Measurements from ENCODE around the gene NR2E1.

The NR2E1 gene

DNA sequence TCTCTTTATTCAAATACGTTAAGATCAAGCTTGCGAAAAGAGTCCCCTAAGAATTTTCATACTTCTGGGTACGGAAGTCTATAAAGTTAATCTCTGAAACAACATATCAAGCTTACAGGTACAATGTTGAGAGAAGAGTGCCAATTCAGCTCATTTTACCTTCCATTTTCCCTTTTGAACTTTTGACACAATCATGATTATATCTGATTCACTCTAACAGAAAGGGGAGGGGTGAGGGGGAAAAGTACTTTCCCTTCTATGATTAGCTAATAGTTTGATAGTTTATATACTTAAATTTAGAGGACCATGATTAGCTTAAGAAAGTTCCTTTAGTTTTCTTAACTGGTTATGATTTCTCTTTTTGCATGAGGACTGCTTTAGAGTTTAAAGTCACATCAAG, 61.5 kb downstream of the NR2E1 start:
- Histone ChIP-seq H3K9ac (ENCODE audit: low read length) (no peak overlapping the region), H3K4me1 (ENCODE audit: insufficient read depth, low read length, severe bottlenecking) (no peaks in the 10 kb centered on the region), H3K79me2 (ENCODE audit: insufficient read depth, low read length) (peaks cover 38% of the 10 kb centered on the region), H3K36me3 (ENCODE audit: insufficient read depth, low read length) (peaks cover 23% of the 10 kb centered on the region), H3K9me3 (ENCODE audit: low read length) (no peaks in the 10 kb centered on the region), H3K27ac (ENCODE audit: low read depth, low read length, poor library complexity, severe bottlenecking) (no peak overlapping the region), H3F3A (ENCODE audit: insufficient read depth, low read length) (no peaks in the 10 kb centered on the region), H2AFZ (ENCODE audit: low read length) (no peak overlapping the region), H3K27me3 (ENCODE audit: insufficient read depth, low read length) (no peaks in the 10 kb centered on the region), H3K4me2 (ENCODE audit: low read length) (no peak overlapping the region), H4K20me1 (ENCODE audit: insufficient read depth, low read length) (no peaks in the 10 kb centered on the region), H3K4me3 (ENCODE audit: low read depth, low read length, poor library complexity, severe bottlenecking) (no peak overlapping the region), H3K9me2 (ENCODE audit: low read depth, low read length) (no peaks in the 10 kb centered on the region)
- TF ChIP-seq EZH2 (IDR thresholded peaks at IDR 0.05; ENCODE audit: borderline replicate concordance, low read length) (no peak), CTCF (IDR thresholded peaks at IDR 0.05; ENCODE audit: low read length) (no peak)

DNA sequence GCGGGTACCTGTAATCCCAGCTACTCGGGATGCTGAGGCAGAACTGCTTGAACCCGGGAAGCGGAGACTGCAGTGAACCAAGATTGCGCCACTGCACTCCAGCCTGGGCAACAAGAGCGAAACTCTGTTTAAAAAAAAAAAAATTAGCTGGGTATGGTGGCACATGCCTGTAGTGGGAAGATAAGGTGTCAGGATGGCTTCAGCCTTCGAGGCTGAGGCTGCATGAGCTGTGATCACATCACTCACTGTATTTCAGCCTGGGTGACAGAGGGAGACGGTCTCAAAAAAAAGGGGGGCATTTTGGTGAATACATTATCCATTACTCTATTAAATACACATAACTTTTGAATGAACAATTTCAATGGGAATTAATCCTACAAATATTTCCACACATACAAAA, 62.6 kb downstream of the NR2E1 start:
- Histone ChIP-seq H4K20me1 (ENCODE audit: insufficient read depth, low read length) (no peaks in the 10 kb centered on the region), H3F3A (ENCODE audit: insufficient read depth, low read length) (no peaks in the 10 kb centered on the region), H3K36me3 (ENCODE audit: insufficient read depth, low read length) (peaks cover 15% of the 10 kb centered on the region), H3K9me3 (ENCODE audit: low read length) (no peaks in the 10 kb centered on the region), H3K4me2 (ENCODE audit: low read length) (no peak overlapping the region), H3K4me1 (ENCODE audit: insufficient read depth, low read length, severe bottlenecking) (no peaks in the 10 kb centered on the region), H3K79me2 (ENCODE audit: insufficient read depth, low read length) (peaks cover 40% of the 10 kb centered on the region), H3K9me2 (ENCODE audit: low read depth, low read length) (no peaks in the 10 kb centered on the region), H3K9ac (ENCODE audit: low read length) (no peak overlapping the region), H2AFZ (ENCODE audit: low read length) (no peak overlapping the region), H3K27me3 (ENCODE audit: insufficient read depth, low read length) (no peaks in the 10 kb centered on the region), H3K4me3 (ENCODE audit: low read depth, low read length, poor library complexity, severe bottlenecking) (no peak overlapping the region), H3K27ac (ENCODE audit: low read depth, low read length, poor library complexity, severe bottlenecking) (no peak overlapping the region)
- no peak for TF ChIP-seq EZH2 (IDR thresholded peaks at IDR 0.05; ENCODE audit: borderline replicate concordance, low read length)
- TF ChIP-seq CTCF (IDR thresholded peaks at IDR 0.05; ENCODE audit: low read length): no peak

- peaks cover 29% of the 10 kb centered on the region for H3K79me2 ChIP-seq (ENCODE audit: insufficient read depth, low read length)
- no peak overlapping the region for H2AFZ ChIP-seq (ENCODE audit: low read length)
Observed at GRCh38 chr6:108235127-108235526, 69.3 kb downstream of the NR2E1 start.

More at GRCh38 chr6:108235127-108235526, 69.3 kb downstream of the NR2E1 start:
- Histone ChIP-seq H3K9ac (ENCODE audit: low read length) (no peak overlapping the region), H3K4me2 (ENCODE audit: low read length) (no peak overlapping the region), H3K36me3 (ENCODE audit: insufficient read depth, low read length) (peaks cover 30% of the 10 kb centered on the region), H3K4me3 (ENCODE audit: low read depth, low read length, poor library complexity, severe bottlenecking) (no peak overlapping the region), H3K4me1 (ENCODE audit: insufficient read depth, low read length, severe bottlenecking) (no peaks in the 10 kb centered on the region), H3K9me2 (ENCODE audit: low read depth, low read length) (no peaks in the 10 kb centered on the region), H3K27me3 (ENCODE audit: insufficient read depth, low read length) (no peaks in the 10 kb centered on the region), H3K9me3 (ENCODE audit: low read length) (no peaks in the 10 kb centered on the region), H3K27ac (ENCODE audit: low read depth, low read length, poor library complexity, severe bottlenecking) (no peak overlapping the region), H3F3A (ENCODE audit: insufficient read depth, low read length) (no peaks in the 10 kb centered on the region), H4K20me1 (ENCODE audit: insufficient read depth, low read length) (no peaks in the 10 kb centered on the region)
- TF ChIP-seq EZH2 (IDR thresholded peaks at IDR 0.05; ENCODE audit: borderline replicate concordance, low read length) (no peak), CTCF (IDR thresholded peaks at IDR 0.05; ENCODE audit: low read length) (no peak)

Measured in OCI-LY1 (cell line).